Bronchial epithelial cell (primary cell): ENCODE measurements around the gene IFNGR1. TPM values are rescaled to one million over a fixed set of nuclear protein-coding genes. Genes with fewer than 3 reads are reported as not detected.

Experiments
- DNase-seq: peaks from one replicate; pipeline ENCODE4 v3.0.0-alpha.2; 2010; ENCODE audit warnings: low read depth
- FAIRE-seq: peaks from 2 replicates; lab custom pipeline; 2011; peaks lifted over from hg19 to GRCh38; lab: Jason Lieb, UNC
- H3K27me3 ChIP-seq: 2 replicates; pipeline ENCODE4 v1.5.1; 2011; ENCODE audit warnings: low read length; ENCODE audit not compliant: control insufficient read depth, insufficient read depth
- H3K36me3 ChIP-seq: 2 replicates; pipeline ENCODE4 v1.5.1; 2011; ENCODE audit warnings: low read length; ENCODE audit not compliant: control insufficient read depth, insufficient read depth
- H3K4me3 ChIP-seq: 2 replicates; pipeline ENCODE4 v1.5.1; 2011; ENCODE audit warnings: mild to moderate bottlenecking, low read depth, low read length, control low read depth
- total RNA-seq: library from RNA; depleted of rRNA; stranded (reverse); fragments of >200 nt; gene quantifications from 2 replicates; pipeline ENCODE4 v1.2.1, GENCODE V29; 2014
- TF ChIP-seq, protein P1 (sequence below): IDR thresholded peaks from 2 replicates; pipeline ENCODE4 v1.5.1; 2011; ENCODE audit warnings: mild to moderate bottlenecking, moderate library complexity, low read length, control low read depth, inconsistent platforms; ENCODE audit not compliant: insufficient read depth, severe bottlenecking

IFNGR1 gene
- total RNA-seq, 1 donor from 2014 or later = 83.5 TPM

DNA sequence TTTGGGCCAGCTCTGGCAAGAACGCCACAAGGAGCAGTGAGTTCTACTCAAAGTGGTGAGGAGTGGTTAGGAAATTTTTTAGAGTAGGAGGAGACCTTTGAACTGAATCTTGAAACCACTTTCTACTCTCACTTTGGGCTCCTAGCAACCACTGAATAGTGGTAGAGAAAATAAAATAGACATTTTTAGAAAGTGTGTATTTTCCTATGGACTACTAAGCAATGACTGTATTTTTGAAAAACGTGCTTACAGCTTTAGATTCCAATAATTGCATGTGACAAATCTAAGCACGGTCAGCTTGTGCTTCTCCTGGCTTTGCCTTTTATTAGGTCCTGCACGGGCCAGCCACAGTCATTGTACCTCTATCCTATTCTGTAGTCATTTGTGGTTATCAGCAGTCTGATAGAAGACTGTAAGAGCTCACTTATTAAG is 8.7 kb upstream of the IFNGR1 start:
- TF ChIP-seq, protein P1, sequence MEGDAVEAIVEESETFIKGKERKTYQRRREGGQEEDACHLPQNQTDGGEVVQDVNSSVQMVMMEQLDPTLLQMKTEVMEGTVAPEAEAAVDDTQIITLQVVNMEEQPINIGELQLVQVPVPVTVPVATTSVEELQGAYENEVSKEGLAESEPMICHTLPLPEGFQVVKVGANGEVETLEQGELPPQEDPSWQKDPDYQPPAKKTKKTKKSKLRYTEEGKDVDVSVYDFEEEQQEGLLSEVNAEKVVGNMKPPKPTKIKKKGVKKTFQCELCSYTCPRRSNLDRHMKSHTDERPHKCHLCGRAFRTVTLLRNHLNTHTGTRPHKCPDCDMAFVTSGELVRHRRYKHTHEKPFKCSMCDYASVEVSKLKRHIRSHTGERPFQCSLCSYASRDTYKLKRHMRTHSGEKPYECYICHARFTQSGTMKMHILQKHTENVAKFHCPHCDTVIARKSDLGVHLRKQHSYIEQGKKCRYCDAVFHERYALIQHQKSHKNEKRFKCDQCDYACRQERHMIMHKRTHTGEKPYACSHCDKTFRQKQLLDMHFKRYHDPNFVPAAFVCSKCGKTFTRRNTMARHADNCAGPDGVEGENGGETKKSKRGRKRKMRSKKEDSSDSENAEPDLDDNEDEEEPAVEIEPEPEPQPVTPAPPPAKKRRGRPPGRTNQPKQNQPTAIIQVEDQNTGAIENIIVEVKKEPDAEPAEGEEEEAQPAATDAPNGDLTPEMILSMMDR = no peak

DNA sequence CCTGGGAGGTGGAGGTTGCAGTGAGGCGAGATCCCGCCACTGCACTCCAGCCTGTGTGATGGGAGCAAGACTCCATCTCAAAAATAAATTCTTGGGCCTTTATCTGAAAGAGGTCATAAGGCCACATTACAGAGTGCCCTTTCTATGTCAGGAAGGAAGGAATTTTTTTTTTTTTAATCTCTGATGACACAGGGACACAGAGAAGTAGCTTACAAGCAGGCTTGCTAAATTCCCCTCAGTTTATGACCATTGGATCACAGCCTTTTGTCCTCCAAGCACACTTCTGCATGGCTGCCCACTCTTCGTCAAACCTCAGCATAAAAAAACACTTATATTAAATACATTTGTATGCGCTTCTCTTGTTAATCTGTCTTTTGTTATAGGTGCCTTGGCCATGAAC is 7.5 kb upstream of the IFNGR1 start:
- FAIRE-seq (no peak), DNase-seq (no peak)
- TF ChIP-seq, protein P1 = no peak
- H3K36me3 ChIP-seq = no peaks in the 10 kb centered on the region
- H3K27me3 ChIP-seq = no peaks in the 10 kb centered on the region
- no peak overlapping the region for H3K4me3 ChIP-seq

More for the DNA sequence above, 8.7 kb upstream of the IFNGR1 start:
- Histone ChIP-seq H3K36me3 (no peaks in the 10 kb centered on the region), H3K27me3 (no peaks in the 10 kb centered on the region), H3K4me3 (no peak overlapping the region)
- FAIRE-seq (no peak), DNase-seq (no peak)

DNA sequence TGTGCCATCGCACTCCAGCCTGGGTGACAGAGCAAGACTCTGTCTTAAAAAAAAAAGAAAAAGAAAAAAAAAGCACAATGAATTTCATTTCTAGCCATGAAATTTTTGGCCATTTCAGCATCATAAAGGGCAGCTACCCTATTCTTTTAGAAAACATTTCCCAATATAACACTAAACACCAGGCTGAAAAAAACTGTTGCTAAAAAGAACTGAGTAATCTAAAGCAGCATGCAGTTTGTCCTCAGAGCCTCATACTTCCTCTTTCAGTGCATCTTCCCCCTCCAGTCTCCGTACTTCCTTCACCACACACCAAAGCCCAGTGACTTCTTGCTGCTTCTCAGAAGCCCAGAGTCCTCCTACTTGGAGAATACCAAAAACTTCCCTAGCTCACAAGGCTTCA is 5.6 kb upstream of the IFNGR1 start:
- Histone ChIP-seq H3K27me3 (no peaks in the 10 kb centered on the region), H3K36me3 (no peaks in the 10 kb centered on the region), H3K4me3 (no peak overlapping the region)
- FAIRE-seq (no peak), DNase-seq (no peak)
- TF ChIP-seq, protein P1 = no peak

DNA sequence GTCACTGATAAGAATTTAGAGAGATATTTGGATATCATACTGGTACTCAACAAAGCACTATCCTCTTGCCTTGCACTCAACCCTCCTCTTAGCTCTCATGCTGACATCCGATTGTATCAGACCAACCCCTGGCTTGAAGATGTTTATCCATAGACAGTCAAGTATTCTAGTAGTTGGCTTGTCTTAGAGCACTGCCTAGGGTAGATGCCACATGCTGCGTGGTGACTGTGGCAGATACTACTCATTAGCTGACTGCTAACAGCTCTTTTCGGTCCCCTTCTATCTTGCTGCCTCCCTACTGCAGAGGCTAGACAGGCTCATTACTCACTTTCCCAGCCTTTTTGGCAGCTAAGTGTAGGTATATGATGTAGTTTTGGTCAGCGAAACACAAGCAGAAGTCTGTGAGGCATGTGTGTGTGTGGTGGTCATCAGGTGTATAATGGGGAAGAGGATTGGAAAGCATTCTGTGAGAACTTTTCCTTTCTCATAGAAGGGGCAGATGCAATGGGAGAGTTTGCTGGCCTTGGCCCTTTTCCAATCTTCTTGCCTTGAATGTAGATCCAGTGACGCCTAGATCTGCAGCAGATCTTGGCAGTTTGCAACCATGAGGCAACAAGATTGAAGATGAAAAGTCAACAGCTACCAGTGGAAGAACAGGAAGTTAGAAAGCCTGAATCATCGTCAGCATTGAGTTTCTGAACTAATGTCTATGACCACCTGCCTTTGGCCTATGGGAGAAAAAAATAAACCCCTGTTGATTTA is 4.4 kb upstream of the IFNGR1 start:
- Histone ChIP-seq H3K27me3 (no peaks in the 10 kb centered on the region), H3K4me3 (no peak overlapping the region), H3K36me3 (no peaks in the 10 kb centered on the region)
- FAIRE-seq (no peak), DNase-seq (peak; percentile 95)
- TF ChIP-seq, protein P1 = no peak

DNA sequence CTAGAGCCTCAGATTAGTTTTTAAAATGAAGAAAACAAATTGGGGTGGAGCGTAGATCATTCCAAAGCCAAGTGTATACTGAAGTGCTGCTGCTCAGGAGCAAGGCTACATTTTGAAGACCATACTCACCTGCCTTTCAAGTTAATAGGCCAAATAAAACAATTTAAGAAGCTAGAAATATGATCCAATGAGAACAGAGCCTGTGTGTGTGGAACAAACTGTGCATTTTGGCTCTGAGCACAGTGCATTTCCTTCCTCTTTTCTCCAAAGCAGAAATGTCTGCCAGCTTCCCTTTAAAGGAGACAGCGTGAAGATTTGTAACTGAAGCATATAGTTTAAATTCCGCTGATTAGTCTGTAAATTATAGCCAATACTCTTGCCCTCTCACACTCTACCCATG is 3.2 kb upstream of the IFNGR1 start:
- no peaks in the 10 kb centered on the region for H3K36me3 ChIP-seq
- no peaks in the 10 kb centered on the region for H3K27me3 ChIP-seq
- FAIRE-seq (no peak), DNase-seq (no peak)
- H3K4me3 ChIP-seq = no peak overlapping the region
- TF ChIP-seq, protein P1 = no peak

DNA sequence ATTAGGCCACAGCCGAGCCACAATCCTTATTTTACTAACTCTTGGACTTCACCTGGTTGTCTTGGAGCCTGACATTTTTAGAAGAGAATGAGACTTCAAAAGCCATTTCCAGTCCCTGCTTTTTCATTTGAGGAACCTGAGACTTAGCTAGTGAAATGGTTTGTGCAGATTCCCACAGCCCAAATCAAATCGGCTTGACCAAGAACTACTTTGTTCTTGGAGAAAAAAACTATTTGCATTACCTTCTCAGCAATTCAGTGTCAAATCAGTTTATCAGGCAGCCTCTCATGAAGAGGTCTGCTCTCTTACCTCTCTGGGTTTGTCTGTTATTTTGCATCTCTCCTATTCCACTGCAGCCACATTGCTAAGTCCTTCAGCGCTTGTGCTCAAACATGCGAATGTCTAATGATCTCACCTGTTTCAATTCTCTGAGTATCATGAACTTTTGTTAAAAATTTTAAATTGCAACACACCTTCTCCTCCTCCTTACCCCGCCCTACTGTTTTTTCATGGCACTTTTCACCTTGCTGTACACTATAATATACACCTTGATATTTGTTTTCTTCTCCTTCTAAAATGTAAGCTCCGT is 573 bp upstream of the IFNGR1 start:
- no peaks in the 10 kb centered on the region for H3K36me3 ChIP-seq
- H3K4me3 ChIP-seq = peak overlapping the region; percentile 80
- no peaks in the 10 kb centered on the region for H3K27me3 ChIP-seq
- TF ChIP-seq, protein P1 = no peak
- FAIRE-seq (no peak), DNase-seq (peak; percentile 55)
